SU-DHL-6 (cell line): ENCODE measurements around the gene LTBP4.

Experiments used
- H2AFZ ChIP-seq: fragments of 200-600 bp; sonication (generic); 2 replicates; pipeline ENCODE4 v1.6.1; 2014; ENCODE audit warnings: low read depth, mild to moderate bottlenecking, moderate library complexity, mixed read lengths, antibody characterized with exemption, low read length; ENCODE audit not compliant: severe bottlenecking
- H3F3A ChIP-seq: fragments of 200-600 bp; shearing (Covaris generic); 2 replicates; pipeline ENCODE4 v1.6.0; 2016; ENCODE audit warnings: antibody characterized with exemption, mild to moderate bottlenecking; ENCODE audit not compliant: insufficient read depth
- H3K27ac ChIP-seq: fragments of 200-600 bp; sonication (generic); 2 replicates; pipeline ENCODE4 v1.5.1; 2016; ENCODE audit warnings: low read depth, mild to moderate bottlenecking, low read length, moderate library complexity, mixed read lengths
- H3K27me3 ChIP-seq: fragments of 200-600 bp; sonication (generic), shearing (Covaris generic); 2 replicates; pipeline ENCODE4 v1.6.0; 2014; ENCODE audit warnings: mild to moderate bottlenecking, low read length
- H3K36me3 ChIP-seq: fragments of 200-600 bp; sonication (generic); 2 replicates; pipeline ENCODE4 v1.6.1; 2014; ENCODE audit warnings: mild to moderate bottlenecking, low read length, mixed read lengths
- H3K4me2 ChIP-seq: fragments of 300-600, 200-600 bp; shearing (Covaris generic), sonication (generic); 2 replicates; pipeline ENCODE4 v1.6.0; 2014; ENCODE audit warnings: low read length, low read depth, mild to moderate bottlenecking; ENCODE audit not compliant: poor library complexity, severe bottlenecking
- H3K4me3 ChIP-seq: fragments of 200-600 bp; sonication (generic); 2 replicates; pipeline ENCODE4 v1.5.1; 2014; ENCODE audit warnings: antibody characterized with exemption, low read length, mild to moderate bottlenecking, mixed read lengths; ENCODE audit not compliant: insufficient read depth, poor library complexity, severe bottlenecking
- H3K79me2 ChIP-seq: fragments of 200-600 bp; sonication (generic); 2 replicates; pipeline ENCODE4 v1.6.1; 2014; ENCODE audit warnings: mild to moderate bottlenecking, low read length, moderate library complexity; ENCODE audit not compliant: insufficient read depth
- H3K9ac ChIP-seq: fragments of 200-600 bp; sonication (generic); 2 replicates; pipeline ENCODE4 v1.7.0; 2014; ENCODE audit warnings: mild to moderate bottlenecking, low read length
- H3K9me2 ChIP-seq: fragments of 200-600 bp; sonication (generic); replicated peaks from 2 replicates; pipeline ENCODE4 v1.6.1; 2014; ENCODE audit warnings: low read length; ENCODE audit not compliant: insufficient read depth
- H3K9me3 ChIP-seq: fragments of 200-600 bp; sonication (generic); 2 replicates; pipeline ENCODE4 v1.6.1; 2014; ENCODE audit warnings: low read length, mixed read lengths; ENCODE audit not compliant: insufficient read depth
- H4K20me1 ChIP-seq: fragments of 200-600 bp; sonication (generic); 2 replicates; pipeline ENCODE4 v1.6.1; 2014; ENCODE audit warnings: low read depth, mild to moderate bottlenecking, antibody characterized with exemption, low read length, moderate library complexity, mixed read lengths
- EZH2phosphoT487 ChIP-seq: fragments of 200-600 bp; sonication (generic), shearing (Covaris generic); conservative IDR thresholded peaks from 2 replicates; pipeline ENCODE4 v1.6.1; 2018; ENCODE audit warnings: mild to moderate bottlenecking, antibody characterized with exemption, low read length, moderate library complexity, mixed read lengths
- TF ChIP-seq, protein P1 (sequence below): fragments of 200-600 bp; sonication (generic); IDR thresholded peaks from one replicate; pipeline ENCODE4 v1.5.1; 2017; ENCODE audit warnings: antibody characterized with exemption, mild to moderate bottlenecking, low read length, moderate library complexity; ENCODE audit not compliant: insufficient read depth, poor library complexity, severe bottlenecking

The LTBP4 gene

GRCh38 chr19:40620161-40620485 lies 19.0 kb downstream of the LTBP4 start:
- Histone ChIP-seq H3K4me2 (no peak overlapping the region), H3K9ac (no peak overlapping the region), H3K27ac (no peak overlapping the region), H3K4me3 (no peak overlapping the region), H3K9me3 (no peaks in the 10 kb centered on the region), H4K20me1 (no peaks in the 10 kb centered on the region), H3K79me2 (no peaks in the 10 kb centered on the region), H3K9me2 (no peaks in the 10 kb centered on the region), H2AFZ (no peak overlapping the region), H3K27me3 (no peaks in the 10 kb centered on the region), H3K36me3 (no peaks in the 10 kb centered on the region), H3F3A (no peaks in the 10 kb centered on the region)
- TF ChIP-seq EZH2phosphoT487 = no peak
- TF ChIP-seq, protein P1, sequence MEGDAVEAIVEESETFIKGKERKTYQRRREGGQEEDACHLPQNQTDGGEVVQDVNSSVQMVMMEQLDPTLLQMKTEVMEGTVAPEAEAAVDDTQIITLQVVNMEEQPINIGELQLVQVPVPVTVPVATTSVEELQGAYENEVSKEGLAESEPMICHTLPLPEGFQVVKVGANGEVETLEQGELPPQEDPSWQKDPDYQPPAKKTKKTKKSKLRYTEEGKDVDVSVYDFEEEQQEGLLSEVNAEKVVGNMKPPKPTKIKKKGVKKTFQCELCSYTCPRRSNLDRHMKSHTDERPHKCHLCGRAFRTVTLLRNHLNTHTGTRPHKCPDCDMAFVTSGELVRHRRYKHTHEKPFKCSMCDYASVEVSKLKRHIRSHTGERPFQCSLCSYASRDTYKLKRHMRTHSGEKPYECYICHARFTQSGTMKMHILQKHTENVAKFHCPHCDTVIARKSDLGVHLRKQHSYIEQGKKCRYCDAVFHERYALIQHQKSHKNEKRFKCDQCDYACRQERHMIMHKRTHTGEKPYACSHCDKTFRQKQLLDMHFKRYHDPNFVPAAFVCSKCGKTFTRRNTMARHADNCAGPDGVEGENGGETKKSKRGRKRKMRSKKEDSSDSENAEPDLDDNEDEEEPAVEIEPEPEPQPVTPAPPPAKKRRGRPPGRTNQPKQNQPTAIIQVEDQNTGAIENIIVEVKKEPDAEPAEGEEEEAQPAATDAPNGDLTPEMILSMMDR = no peak

DNA sequence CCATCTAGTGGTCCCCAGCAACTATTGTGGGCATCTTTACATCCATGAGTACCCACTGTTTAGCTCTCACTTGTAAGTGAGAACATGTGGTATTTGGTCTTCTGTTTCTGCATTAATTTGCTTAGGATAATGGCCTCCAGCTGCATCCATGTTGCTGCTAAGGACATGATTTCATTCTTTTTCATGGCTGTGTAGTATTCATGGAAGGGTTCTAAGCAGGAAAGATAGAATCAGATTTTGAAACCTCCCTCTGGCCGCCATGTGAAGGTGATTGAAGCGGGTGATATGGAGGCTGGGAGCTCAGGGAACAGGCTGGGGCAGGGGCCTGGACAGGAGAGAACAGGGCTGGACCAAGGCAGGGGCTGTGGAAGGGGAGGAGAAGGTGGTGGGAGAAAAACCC lies 20.1 kb downstream of the LTBP4 start:
- no peaks in the 10 kb centered on the region for H3K79me2 ChIP-seq
- H2AFZ ChIP-seq = no peak overlapping the region
- no peak for TF ChIP-seq EZH2phosphoT487
- TF ChIP-seq, protein P1 = no peak
- H3K4me3 ChIP-seq = no peak overlapping the region
- no peak overlapping the region for H3K9ac ChIP-seq
- no peaks in the 10 kb centered on the region for H3K9me3 ChIP-seq
- H4K20me1 ChIP-seq = no peaks in the 10 kb centered on the region
- no peaks in the 10 kb centered on the region for H3K27me3 ChIP-seq
- no peak overlapping the region for H3K4me2 ChIP-seq
- H3K27ac ChIP-seq = no peak overlapping the region
- no peaks in the 10 kb centered on the region for H3F3A ChIP-seq
- no peaks in the 10 kb centered on the region for H3K9me2 ChIP-seq
- no peaks in the 10 kb centered on the region for H3K36me3 ChIP-seq

- Histone ChIP-seq H3K9me2 (no peaks in the 10 kb centered on the region), H4K20me1 (no peaks in the 10 kb centered on the region), H3K9ac (no peak overlapping the region), H3K9me3 (no peaks in the 10 kb centered on the region), H3K4me2 (no peak overlapping the region), H3K79me2 (no peaks in the 10 kb centered on the region), H3K27me3 (no peaks in the 10 kb centered on the region), H3K27ac (no peak overlapping the region), H2AFZ (no peak overlapping the region), H3F3A (no peaks in the 10 kb centered on the region), H3K36me3 (no peaks in the 10 kb centered on the region), H3K4me3 (no peak overlapping the region)
- TF ChIP-seq, protein P1 = no peak
- TF ChIP-seq EZH2phosphoT487 = no peak
Observed at GRCh38 chr19:40621966-40622772, 21.0 kb downstream of the LTBP4 start.

- no peaks in the 10 kb centered on the region for H3K36me3 ChIP-seq
Observed at GRCh38 chr19:40622773-40623075, 21.6 kb downstream of the LTBP4 start.

More at GRCh38 chr19:40622773-40623075, 21.6 kb downstream of the LTBP4 start:
- no peak for TF ChIP-seq EZH2phosphoT487
- TF ChIP-seq, protein P1 = no peak
- Histone ChIP-seq H3K27me3 (no peaks in the 10 kb centered on the region), H2AFZ (no peak overlapping the region), H3K4me3 (no peak overlapping the region), H3F3A (no peaks in the 10 kb centered on the region), H3K9me2 (no peaks in the 10 kb centered on the region), H3K27ac (no peak overlapping the region), H3K9me3 (no peaks in the 10 kb centered on the region), H3K9ac (no peak overlapping the region), H3K4me2 (no peak overlapping the region), H3K79me2 (no peaks in the 10 kb centered on the region), H4K20me1 (no peaks in the 10 kb centered on the region)
